ENCODE results near the gene KIR2DL1.
"Not testable (repeated sequence)": the region's sequence is repeated elsewhere in the genome, so short reads cannot be mapped to it uniquely, and the experiment has no call there.

KIR2DL1 gene

DNA sequence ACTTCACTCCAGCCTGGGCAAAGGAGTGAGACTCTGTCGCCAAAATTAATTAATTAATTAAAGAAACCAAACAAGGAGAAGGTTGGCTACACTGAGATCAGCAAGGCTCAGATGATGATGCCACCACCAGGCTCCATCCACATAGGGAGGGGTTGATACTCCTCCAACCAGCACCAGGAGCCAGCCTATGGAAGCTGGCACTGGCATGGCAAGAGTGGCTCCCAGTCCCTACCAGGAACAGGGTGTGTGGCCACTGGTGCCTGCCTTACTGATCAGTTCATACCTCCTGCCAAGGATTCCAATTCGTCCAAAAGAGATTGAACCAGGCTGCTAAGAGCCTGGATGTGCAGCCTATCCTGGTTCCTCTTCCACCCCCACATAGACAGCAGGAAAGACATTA, 3.1 kb downstream of the KIR2DL1 start:
- DNase-seq = not testable (repeated sequence)

DNA sequence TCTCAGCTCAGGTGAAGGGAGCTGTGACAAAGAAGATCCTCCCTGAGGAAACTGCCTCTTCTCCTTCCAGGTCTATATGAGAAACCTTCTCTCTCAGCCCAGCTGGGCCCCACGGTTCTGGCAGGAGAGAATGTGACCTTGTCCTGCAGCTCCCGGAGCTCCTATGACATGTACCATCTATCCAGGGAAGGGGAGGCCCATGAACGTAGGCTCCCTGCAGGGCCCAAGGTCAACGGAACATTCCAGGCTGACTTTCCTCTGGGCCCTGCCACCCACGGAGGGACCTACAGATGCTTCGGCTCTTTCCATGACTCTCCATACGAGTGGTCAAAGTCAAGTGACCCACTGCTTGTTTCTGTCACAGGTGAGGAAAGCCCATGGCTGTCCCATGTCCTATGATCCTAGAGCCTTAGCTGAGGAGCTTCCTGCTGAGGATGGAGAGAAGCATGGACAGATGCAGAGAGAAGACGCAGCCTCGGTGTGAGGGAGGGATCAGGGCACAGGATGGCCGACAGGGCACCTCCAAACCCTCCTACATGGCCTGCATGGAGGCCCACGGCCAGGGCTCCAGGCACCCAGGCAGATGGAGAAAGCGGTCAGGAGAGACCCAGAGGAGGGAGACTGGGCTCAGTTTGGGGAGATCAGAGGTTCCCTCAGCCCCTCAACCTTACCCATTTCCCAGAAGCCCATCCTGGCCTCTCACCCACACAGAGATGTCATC, 5.7 kb downstream of the KIR2DL1 start:
- not testable (repeated sequence) for DNase-seq

DNA sequence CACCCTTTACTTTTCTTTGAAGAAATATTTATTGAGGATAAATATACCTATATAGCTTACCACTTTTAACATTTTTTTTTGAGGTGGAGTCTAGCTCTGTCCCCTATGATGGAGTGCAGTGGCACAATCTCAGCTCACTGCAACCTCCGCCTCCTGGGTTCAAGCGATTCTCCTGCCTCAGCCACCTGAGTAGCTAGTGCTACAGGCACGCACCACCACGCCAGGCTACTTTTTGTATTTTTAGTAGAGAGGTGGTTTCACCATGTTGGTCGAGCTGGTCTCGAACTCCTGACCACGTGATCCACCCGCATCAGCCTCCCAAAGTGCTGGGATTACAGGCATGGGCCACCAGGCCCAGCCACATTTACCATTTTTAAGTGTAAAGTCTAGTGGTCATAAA, 6.2 kb downstream of the KIR2DL1 start:
- not testable (repeated sequence) for DNase-seq

DNA sequence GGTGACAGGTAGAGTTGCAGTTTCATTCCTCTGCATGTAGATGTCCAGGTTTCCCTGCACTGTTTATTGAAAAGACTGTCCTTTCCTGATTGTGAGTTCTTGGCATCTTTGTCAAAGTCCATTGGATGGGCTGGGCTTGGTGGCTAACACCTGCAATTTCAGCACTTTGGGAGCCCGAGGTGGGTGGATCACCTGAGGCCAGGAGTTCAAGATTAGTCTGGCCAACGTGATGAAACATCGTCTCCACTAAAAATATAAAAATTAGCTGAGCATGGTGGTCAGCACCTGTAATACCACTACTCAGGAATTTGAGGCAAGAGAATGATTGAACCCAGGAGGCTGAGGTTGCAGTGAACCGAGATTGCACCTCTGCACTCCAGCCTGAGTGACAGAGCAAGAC, 8.3 kb downstream of the KIR2DL1 start:
- not testable (repeated sequence) for DNase-seq

DNA sequence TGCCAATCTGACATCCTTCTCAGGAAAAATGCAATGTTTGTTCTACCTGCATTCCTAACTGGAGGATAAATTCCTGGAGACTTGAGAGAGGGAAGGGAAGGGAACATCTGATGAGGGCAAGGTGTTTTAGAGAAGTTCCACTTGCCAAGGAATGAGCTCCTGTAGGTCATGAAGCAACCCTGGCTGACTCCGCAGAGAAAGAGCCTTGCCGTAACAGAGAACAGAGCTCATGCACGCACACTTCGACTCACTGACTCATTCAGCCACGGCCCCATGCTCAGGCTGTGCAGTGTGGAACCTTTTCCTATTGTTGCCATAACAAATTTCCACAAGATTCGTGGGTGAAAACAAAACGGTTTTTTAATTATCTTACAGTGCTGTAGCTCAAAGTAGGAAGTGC, 9.3 kb downstream of the KIR2DL1 start:
- not testable (repeated sequence) for DNase-seq

DNA sequence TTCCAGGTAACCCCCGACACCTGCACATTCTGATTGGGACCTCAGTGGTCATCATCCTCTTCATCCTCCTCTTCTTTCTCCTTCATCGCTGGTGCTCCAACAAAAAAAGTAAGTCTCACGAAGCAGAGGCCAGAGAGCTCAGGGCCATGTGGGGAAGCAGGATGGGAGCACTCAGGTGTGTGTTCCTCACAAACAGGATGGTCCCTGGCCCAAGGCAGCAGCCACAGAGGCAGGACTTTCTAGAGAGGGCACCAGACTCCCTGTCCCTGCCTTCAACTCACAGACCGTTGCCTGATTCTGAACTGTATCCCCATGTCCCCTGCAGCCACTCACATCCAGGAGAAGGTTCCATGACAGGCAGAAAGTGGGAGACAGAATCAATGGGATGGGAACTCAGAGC, 13.3 kb downstream of the KIR2DL1 start:
- not testable (repeated sequence) for DNase-seq

DNA sequence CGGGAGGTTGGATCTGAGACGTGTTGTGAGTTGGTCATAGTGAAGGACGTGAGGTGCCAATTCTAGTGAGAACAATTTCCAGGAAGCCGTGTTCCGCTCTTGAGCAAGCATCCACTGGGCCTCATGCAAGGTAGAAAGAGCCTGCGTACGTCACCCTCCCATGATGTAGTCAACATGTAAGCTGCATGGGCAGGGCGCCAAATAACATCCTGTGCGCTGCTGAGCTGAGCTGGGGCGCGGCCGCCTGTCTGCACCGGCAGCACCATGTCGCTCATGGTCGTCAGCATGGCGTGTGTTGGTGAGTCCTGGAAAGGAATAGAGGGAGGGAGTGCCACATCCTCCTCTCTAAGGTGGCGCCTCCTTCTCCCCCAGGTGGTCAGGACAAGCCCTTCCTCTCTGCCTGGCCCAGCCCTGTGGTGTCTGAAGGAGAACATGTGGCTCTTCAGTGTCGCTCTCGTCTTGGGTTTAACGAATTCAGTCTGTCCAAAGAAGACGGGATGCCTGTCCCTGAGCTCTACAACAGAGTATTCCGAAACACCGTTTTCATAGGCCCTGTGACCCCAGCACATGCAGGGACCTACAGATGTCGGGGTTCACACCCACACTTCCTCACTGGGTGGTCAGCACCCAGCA, 16.6 kb downstream of the KIR2DL1 start:
- DNase-seq = not testable (repeated sequence)

DNA sequence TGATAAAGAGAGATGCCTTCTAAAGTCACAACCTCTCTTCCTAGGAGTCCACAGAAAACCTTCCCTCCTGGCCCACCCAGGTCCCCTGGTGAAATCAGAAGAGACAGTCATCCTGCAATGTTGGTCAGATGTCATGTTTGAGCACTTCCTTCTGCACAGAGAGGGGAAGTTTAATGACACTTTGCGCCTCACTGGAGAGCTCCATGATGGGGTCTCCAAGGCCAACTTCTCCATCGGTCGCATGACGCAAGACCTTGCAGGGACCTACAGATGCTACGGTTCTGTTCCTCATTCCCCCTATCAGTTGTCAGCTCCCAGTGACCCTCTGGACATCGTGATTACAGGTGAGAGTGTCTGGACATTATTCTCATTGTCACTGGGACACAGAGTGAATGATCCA, 18.6 kb downstream of the KIR2DL1 start:
- DNase-seq = not testable (repeated sequence)

DNA sequence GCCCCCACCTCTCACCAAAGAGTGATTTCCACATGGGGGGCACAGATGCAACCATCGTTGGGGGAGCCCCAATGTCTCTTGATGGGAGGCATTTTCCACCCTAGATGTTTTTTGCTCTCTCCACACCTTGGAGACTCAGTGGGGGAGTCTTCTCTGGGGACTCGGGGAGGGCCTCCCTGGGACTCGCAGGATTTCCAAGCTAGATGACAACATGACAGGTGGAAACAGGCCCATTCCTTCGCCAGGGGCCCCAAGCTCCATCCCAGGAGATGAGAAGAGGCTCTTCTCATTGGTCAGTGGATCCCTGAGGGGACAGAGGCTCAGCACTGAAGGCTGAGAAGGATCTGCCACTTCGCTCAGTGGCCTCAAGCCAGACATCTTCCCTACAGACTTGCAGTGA, 21.1 kb downstream of the KIR2DL1 start:
- no peak for DNase-seq

DNA sequence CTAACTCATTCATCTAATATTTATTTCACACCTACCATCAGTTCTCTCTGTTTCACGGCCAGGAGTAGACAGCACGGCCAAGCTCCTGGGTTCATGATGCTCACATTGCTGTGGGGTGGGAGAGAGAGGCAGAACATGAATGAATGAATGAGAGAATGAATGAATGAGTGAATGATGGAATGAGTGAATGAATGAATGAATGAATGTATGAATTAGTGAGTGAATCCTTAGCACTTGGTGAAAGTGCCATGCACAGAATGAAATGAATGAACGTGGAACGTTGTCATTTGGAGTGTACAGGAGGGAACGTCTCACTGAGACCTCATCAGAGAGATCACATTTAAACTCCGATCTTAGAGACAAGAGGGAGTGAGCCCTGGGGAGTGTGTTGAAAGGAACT, 21.9 kb downstream of the KIR2DL1 start:
- no peak for DNase-seq

DNA sequence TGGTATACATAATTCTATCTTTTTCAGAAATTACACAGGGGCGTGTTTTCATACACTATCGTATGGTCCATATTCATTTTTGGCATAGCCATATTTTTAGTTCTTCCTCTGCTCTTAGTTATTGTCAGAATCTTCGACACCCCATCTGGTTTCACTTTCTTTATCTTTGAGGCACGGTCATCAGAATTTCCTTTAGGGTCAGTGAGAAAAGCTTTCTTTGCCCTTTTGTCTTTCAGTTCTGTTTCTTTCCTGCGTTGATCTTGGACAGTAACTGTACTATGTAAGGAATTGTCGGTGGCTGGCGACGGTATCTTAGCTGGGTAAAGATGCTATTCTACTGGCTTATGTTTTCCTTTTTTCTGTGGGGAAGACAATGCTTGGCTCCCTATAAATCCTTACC, 23.2 kb downstream of the KIR2DL1 start:
- DNase-seq = no peak

DNA sequence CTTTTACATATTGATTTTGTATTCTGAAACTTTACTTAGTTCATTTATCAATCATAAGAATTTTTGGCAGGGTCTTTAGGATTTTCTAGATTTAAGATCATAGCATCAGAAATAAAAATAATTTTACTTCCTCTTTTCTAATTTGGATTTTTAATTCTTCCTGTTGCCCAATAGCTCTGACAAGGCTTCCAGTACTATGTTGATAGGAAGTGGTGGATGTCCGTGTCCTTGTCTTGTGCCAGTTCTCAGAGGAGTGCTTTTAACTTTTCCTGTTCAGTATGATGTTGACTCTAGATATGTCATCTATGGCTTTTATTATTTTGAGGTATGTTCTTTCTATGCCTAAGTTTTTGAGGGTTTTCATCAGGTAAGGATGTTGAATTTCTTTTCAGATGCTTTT, 26.2 kb downstream of the KIR2DL1 start:
- no peak for DNase-seq

DNA sequence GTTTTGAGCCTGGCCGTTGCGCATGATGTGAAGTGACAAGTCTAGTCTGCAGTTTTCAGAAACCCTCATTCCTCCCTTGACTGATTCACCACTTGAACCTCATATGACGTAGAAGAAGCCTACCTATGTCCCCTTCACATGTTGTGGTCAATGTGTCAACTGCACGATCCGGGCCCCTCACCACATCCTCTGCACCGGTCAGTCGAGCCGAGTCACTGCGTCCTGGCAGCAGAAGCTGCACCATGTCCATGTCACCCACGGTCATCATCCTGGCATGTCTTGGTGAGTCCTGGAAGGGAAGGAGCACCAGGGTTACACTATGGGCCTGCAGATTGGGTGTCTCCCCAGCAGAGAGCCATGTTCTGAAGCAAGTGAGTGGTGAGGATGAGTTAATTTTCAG, 33.8 kb downstream of the KIR2DL1 start, which contains the start of gene KIR2DL4:
Gene KIR2DL4, plus strand, starts transcription at position 201 of the 400 bp plus-strand sequence. Its CDS starts 42 bp downstream, at position 243.
- DNase-seq = no peak

DNA sequence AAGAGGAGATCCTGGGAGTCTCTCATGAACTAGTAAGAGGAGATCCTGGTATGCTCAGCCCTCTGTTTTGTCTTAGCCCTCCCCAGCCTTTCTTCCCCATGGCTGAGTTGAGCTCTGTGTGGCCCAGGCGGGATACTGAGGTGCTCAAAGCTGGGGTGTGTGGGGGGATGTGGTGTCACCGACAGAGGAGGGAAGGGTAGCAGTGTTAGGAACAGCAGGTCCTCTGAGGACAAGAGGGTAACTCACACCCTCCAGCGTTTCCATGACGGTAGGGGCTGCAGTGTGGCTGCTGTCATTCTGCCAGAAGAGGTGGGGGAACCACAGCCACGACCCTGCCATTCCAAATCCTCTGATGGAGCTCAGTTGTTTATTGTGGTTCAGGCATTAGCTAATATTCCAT, 34.5 kb downstream of the KIR2DL1 start:
- no peak for DNase-seq

DNA sequence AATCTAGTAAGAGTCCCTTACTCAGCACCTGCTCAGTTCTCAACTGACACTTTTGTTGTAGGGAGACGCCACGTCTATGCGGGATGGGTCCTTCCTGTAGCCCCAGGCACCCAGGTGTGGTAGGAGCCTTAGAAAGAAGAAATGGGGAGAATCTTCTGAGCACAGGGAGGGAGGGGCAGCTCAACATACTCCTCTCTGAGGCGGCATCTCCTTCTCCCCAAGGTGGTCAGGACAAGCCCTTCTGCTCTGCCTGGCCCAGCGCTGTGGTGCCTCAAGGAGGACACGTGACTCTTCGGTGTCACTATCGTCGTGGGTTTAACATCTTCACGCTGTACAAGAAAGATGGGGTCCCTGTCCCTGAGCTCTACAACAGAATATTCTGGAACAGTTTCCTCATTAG, 35.0 kb downstream of the KIR2DL1 start:
- DNase-seq = no peak

DNA sequence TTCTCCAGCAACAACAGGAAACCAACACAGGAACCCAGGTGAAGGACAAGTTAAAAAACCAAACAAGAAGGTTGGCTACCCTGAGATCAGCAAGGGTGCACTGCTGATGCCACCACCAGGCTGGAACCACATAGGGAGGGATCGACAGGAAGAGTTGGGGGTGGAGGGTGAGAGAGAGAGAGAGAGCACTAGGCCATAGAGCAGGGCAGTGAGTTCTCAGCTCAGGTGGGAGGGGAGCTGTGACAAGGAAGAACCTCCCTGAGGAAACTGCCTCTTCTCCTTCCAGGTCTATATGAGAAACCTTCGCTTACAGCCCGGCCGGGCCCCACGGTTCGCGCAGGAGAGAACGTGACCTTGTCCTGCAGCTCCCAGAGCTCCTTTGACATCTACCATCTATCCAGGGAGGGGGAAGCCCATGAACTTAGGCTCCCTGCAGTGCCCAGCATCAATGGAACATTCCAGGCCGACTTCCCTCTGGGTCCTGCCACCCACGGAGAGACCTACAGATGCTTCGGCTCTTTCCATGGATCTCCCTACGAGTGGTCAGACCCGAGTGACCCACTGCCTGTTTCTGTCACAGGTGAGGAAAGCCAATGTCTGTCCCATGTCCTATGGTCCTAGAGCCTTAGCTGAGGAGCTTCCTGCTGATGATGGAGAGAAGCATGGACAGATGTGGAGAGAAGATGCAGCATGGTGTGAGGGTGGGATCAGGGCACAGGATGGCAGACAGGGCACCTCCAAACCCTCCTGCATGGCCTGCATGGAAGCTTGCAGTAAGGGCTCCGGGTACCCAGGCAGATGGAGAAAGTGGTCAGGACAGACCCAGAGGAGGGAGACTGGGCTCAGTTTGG, 36.3 kb downstream of the KIR2DL1 start:
- DNase-seq = no peak

DNA sequence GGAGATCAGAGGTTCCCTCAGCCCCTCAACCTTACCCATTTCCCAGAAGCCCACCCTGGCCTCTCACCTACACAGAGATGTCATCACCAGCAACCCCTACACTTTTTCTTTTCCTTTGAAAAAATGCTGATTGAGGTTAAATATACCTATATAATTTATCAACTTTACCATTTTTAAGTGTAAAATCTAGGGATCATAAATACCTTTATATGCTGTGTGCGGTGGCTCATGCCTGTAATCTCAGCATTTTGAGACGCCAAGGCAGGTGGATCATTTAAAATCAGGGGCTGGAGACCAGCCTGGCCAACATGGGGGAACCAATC, 36.9 kb downstream of the KIR2DL1 start:
- no peak for DNase-seq

DNA sequence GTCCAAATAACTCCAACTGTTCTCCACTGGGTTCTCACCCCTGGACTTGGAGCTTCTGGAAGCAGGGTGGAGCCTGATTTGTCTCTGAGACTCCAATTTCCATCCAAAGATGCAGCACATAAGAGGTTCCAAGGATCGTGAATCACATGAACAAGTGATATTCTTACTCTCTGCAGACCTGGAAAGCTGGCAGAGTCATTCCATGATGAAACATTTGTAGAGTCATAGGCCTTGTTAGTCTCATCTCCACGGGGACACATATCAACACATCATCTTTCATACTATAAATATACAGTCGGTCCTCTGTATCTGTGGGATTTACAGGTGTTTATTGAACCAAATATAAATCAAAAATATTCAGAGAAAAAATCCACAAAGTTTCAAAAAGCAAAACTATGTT, 45.0 kb downstream of the KIR2DL1 start:
- DNase-seq = not testable (repeated sequence)

DNA sequence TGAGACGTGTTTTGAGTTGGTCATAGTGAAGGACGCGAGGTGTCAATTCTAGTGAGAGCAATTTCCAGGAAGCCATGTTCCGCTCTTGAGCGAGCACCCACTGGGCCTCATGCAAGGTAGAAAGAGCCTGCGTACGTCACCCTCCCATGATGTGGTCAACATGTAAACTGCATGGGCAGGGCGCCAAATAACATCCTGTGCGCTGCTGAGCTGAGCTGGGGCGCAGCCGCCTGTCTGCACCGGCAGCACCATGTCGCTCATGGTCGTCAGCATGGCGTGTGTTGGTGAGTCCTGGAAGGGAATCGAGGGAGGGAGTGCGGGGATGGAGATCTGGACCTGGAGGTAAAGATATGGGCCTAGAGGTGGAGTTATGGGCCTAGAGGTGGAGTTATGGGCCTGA, 46.7 kb downstream of the KIR2DL1 start, which contains the start of gene KIR3DL1:
Gene KIR3DL1, plus strand, starts transcription at position 218 of the 400 bp plus-strand sequence.
- not testable (repeated sequence) for DNase-seq

DNA sequence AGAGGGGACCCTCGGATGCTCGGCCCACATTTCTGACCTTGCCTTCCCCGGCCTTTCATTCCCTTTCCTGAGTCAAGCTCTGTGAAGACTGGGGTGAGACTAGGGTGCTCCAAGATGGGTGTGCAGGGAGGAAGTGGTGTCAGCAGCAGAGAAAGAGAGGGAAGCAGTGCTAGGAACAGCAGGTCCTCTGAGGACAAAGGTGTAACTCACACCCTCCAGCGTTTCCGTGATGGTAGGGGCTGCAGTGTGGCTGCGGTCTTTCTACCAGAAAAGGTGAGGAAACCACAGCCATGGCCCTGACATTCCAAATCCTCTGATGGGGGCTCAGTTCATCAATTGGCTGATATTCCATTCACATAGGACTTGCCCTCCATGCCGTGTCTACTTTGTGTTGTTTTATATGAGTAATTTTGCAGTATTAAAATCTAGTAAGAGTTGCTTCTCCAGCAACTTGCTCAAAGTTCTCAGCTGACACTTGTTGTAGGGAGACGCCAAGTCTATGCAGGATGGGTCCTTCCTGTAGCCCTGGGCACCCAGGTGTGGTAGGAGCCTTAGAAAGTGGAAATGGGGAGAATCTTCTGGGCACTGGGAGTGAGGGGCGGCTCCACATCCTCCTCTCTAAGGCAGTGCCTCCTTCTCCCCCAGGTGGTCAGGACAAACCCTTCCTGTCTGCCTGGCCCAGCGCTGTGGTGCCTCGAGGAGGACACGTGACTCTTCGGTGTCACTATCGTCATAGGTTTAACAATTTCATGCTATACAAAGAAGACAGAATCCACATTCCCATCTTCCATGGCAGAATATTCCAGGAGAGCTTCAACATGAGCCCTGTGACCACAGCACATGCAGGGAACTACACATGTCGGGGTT, 48.3 kb downstream of the KIR2DL1 start:
- DNase-seq = no peak

DNA sequence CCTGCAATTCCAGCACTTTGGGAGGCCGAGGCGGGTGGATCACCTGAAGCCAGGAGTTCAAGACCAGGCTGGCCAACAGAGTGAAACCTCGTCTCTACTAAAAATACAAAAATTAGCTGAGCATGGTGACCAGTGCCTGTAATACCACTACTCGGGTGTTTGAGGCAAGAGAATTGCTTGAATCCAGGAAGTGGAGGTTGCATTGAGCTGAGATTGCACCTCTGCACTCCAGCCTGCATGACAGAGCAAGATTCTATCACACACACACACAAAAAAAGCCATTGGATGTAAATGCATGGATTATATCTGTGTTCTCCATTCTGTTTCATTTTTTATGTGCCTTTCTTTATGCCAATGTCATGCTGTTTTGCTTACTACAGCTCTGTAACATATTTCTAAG, 54.8 kb downstream of the KIR2DL1 start:
- not testable (repeated sequence) for DNase-seq

DNA sequence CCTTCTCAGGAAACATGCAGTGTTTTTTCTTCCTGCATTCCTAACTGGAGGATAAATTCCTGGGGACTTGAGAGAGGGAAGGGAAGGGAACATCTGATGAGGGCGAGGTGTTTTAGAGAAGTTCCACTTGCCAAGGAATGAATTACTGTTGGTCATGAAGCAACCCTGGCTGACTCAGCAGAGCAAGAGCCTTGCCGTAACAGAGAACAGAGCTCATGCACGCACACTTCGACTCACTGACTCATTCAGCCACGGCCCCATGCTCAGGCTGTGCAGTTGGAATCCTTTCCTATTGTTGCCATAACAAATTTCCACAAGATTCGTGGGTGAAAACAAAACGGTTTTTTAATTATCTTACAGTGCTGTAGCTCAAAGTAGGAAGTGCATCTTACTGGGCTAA, 55.7 kb downstream of the KIR2DL1 start:
- DNase-seq = not testable (repeated sequence)

DNA sequence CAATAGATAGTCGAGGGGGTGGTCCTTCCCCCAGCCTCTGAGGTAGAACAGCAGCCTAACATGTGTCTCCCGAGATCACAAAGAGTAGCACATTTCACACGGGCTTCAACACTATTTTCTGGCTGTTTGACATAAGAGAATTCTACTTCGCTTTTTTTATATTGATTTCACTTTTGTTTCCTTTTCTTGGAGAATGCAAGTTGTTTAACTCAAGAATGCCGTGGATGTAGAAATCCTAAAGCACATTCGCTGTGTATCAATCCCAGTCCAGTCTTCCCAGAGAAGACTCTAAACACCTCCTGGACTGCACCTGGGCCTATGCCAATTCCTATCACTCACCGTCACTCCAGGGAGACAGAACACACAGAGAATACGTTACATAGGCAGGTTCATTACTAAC, 58.5 kb downstream of the KIR2DL1 start:
- DNase-seq = not testable (repeated sequence)

Data from 8988T (cell line).